ENCODE data around the gene WNK1.
"Not testable (repeated sequence)": the region's sequence is repeated elsewhere in the genome, so short reads cannot be mapped to it uniquely, and the experiment has no call there.

Gene WNK1

GRCh38 chr12:780750-781379 lies 28.5 kb downstream of the WNK1 start:
- no peak for DNase-seq

GRCh38 chr12:785706-786105 lies 33.3 kb downstream of the WNK1 start:
- DNase-seq, result no peak

- DNase-seq, result no peak
These were observed 35.9 kb downstream of the WNK1 start for GRCh38 chr12:788288-788687.

GRCh38 chr12:788762-789161 lies 36.4 kb downstream of the WNK1 start:
- DNase-seq, result not testable (repeated sequence)

DNA sequence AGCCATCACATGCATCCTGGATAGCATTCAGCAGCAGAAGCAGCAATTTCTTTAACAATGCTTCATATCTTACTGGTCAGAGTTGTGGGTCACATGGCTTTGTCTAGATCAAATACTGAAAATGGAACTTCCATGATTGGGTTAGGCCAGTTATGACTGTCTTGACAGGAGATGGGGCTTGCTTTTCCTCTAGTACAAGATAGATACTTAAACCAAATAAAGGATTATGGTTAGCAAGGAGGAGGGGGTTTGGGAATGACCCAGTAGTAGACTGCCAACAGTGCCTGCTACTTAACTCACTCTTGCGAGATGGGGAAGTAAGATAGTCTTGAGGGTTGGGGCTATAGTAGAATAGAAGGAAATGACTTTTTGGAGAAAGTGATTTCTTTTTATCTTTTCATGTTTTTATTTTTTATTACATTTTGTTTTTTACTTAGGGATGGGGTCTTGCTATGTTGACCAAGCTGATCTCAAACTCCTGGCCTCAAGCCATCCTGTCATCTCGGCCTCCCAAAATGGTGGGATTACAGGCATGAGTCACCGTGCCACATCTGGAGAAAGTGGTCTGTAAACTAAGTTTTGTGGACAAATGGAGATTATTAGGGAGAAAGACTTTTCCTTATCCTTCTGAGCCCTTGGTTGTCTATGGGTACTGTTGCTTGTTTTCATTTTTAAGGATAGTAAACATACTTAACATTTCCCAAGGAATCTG lies 37.6 kb downstream of the WNK1 start:
- DNase-seq, result no peak

DNA sequence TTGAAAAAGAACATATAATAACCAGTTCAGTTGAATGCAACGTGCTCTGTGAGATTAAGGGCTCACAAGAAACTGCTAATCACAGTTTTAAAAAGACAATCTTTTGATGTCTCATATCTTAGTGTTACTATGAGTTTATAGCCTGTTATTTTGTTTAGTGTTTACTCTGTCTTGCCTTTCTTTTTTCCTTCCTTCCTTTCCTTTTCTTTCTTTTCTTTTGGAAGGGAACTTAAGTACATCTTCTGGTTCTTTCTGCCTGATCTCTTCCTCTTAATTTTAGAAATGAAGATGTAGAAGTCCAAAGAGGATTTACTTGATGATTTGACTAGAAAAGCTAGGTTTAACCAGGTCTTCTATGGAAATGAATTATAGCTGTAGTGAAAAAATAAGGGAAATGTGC lies 38.2 kb downstream of the WNK1 start:
- DNase-seq, result no peak

DNA sequence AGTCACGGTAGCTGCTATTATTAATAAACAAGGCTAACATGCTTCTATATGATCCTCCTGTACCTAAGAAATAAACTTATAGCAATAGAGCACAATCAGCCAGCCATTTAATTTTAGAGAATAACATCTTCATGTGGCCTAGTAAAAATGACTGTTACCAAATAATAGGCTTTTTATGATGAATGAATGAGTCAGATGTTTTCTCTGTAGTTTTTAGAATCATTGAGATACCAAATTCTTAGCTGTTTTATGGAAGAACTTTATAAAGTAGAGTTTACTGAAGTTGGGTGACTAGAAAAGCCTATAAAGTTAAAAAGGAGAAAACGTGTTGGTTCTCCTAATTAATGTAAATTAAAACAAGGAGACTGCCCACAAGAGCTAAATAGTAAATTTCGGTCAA lies 40.7 kb downstream of the WNK1 start:
- no peak for DNase-seq

GRCh38 chr12:793711-794110 lies 41.3 kb downstream of the WNK1 start:
- DNase-seq, result no peak

DNA sequence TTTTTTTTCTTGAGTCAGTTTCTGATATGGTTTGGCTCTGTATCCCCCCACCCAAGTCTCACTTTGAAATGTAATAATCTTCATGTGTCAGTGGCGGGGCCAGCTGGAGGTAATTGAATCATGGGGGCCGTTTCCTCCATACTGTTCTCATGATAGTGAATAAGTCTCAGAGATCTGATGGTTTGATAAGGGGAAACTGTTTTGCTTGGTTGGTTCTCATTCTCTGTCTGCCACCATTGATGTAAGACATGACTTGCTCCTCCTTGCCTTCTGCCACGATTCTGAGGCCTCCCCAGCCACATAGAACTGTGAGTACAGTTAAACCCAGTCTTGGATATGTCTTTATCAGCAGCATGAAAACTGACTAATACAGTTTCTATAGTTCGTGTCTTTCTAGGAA lies 42.9 kb downstream of the WNK1 start:
- DNase-seq, result peak; percentile 60

GRCh38 chr12:800401-800800 lies 48.0 kb downstream of the WNK1 start:
- DNase-seq, result no peak

GRCh38 chr12:802242-803120 lies 50.1 kb downstream of the WNK1 start:
- DNase-seq, result no peak

DNA sequence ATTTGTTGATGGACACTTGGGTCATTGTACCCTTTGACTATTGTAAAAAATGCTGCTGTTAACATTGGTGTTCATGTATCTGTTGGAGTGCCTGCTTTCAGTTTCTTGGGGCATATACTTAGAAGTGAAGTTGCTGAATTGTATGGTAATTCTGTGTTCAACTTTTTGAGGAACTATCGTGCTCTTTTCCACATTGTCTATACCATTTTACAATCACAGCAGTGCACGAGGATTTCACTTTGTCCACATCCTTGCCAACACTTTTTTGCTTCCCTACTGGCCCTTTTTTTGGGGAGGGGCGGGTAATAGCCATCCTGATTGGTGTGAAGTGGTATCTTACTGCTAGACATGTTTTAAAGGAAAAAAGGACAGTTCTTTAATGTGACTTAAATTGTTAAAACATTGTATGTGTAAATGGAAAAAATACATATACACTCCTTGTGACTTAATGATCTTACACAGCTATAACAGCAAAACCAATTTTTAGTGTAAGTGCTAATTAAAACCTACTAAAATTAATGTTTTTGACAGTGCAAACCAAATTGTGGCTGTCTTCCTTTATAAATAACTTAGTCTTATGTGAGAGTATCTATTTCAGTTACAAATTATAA lies 52.7 kb downstream of the WNK1 start:
- DNase-seq, result no peak

GRCh38 chr12:806200-806791 lies 53.9 kb downstream of the WNK1 start:
- DNase-seq, result no peak

DNA sequence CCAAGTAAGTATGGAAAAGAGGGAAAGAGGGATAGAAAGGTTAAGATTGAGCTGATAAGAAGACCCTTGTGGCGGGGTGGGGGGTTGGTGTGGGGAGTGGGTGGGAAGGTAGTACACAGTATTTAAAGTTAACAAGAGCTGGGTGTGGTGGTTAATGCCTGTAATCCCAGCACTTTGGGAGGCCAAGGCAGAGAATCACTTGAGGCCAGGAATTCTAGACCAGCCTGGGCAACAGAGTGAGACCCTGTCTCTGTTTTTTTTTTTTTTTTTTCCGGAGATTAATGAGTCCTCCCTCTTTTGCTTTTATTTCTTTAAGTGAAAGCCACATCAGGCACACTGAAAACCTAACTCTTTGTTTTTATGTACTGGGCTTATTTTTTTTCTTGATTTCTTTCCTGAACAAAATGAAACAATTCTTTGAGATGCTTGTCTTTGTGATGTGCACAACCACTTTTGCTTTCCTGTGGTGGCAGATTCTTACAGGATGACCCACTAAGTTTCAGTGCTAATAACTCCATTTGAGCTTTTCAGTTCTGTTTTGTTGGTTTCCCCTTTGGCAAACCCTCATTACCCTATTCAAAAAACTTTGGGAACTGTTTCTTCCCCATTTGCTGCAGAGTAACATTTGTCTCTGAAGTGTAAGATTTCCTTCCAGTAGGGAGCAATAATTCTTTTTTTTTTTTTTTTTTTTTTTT lies 54.8 kb downstream of the WNK1 start:
- no peak for DNase-seq

DNA sequence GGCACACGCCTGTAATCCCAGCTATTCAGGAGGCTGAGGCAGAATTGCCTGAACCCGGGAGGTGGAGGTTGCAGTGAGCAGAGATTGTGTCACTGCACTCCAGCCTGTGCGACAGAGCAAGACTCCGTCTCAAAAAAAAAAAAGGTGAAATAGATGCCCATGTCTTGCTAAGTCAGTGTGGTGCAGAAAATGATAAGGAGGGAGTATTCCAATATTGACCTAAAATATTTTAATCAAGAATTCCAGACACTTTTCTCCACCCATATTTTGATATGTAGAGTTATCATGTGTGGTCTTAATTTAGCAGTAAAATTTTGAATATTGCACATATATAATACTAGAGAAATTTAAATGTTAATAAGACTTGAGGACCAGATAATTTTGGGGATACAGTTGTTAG lies 57.7 kb downstream of the WNK1 start:
- DNase-seq, result no peak

DNA sequence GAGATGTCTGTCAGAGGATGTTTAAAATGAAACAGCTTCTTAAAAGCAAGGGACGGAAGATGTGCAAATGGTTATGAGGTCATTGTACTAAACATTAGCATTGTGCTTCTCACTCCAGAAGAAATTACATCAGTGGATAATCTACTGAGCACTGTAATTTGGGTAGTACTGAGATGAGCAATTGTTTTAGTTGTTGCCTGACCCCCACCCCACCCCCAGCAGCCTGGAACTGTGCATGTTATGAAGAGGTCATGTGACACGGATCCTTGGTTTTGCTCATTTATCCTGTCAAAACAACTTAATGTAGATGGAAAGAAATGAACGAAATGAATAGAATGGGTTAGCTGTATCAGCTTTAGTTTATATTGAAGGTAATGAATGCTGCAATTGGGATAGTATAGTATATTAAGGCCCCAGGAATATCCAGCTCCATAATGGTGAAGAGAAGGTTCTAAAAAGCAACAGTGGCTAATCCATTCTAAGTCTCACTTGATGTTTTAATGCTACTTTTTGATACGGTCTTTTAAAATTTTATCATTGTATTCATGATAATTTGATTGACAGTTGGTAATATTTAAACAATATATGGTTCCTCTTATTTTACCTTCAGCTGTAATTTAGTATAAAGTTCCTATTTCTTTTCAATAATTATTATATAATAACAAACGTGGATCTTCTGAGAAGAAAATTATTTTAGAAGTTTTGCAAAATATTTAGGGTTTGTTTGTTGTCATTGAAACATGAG lies 58.5 kb downstream of the WNK1 start:
- DNase-seq, result no peak

DNA sequence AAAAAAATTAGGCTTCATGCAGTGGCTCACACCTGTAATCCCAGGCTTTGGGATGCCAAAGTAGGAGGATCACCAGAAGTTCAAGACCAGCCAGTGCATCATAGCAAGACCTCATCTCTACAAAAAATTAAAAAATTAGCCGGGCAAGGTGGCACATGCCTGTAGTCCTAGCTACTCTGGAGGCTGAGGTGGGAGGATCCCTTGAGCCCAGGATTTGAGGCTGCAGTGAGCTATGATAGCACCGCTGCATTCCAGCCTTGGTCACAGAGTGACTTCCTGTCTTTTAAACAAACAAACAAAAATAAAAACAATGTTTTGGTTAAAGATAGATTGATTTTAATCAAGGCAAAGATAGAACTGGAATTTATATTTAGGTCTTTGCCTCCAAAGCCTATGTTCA lies 60.6 kb downstream of the WNK1 start:
- no peak for DNase-seq

DNA sequence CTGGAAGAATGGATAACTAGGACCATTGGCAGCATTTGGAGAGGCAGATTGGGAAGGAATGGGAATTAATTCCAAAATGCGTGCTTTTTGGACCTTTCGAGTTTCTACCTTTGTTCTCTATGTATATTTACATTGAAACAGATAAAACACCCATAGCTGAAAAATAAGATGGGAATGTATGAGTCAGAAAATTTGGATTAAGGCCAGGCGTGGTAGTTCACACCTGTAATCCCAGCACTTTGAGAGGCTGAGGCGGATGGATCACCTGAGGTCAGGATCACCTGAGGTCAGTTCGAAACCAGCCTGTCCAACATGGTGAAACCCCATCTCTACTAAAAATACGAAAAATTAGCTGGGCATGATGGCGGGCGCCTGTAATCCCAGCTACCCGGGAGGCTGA lies 65.1 kb downstream of the WNK1 start:
- not testable (repeated sequence) for DNase-seq

DNA sequence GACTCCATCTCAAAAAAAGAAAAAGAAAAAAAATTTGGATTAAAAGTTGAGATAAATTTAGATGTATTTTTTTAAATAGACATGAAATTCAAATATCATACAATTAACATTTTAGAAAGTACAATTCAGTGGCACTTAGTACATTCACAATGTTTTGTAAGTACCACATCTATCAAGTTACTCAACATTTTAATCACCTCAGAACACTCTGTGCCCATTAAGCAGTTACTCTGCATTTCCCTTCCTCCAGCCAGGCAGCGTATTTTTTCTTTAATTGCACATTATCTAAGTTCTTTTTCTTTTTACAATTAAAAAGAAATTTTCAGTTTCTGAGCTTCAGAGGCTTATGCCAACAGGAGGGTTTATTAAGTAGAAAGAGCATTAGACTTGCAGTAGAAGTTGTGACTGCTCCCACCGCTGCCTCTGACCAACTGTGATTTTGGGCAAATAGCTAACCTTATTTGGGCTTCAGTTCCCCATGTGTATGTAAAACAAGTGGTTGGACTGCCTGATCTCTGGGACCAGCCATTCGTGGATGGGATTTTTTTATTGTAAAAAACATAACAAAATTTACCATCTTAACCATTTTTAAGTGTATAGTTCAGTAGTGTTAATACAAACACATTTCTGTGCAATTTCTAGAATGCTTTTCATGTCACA lies 65.7 kb downstream of the WNK1 start:
- no peak for DNase-seq

- no peak for DNase-seq
These were observed 66.4 kb downstream of the WNK1 start for GRCh38 chr12:818733-819132.

GRCh38 chr12:820336-820735 lies 68.0 kb downstream of the WNK1 start:
- no peak for DNase-seq
